Progenitor cell of endocrine pancreas (in vitro differentiated cells): ENCODE measurements around the gene EED. TPM values are rescaled to one million over a fixed set of nuclear protein-coding genes. Genes with fewer than 3 reads are reported as not detected.

Source experiments
- DNase-seq: peaks from one replicate; pipeline ENCODE4 v3.0.0; 2021; ENCODE audit warnings: low spot score; ENCODE audit not compliant: unreplicated experiment
- H3K27ac Mint-ChIP-seq: 2 replicates; pipeline ENCODE4 v1.8.0; 2021; ENCODE audit warnings: mild to moderate bottlenecking, moderate library complexity, mixed read lengths
- H3K27me3 Mint-ChIP-seq: 2 replicates; pipeline ENCODE4 v1.8.0; 2021; ENCODE audit warnings: mixed read lengths
- H3K36me3 Mint-ChIP-seq: 2 replicates; pipeline ENCODE4 v1.8.0; 2022; ENCODE audit warnings: mixed read lengths; ENCODE audit not compliant: insufficient read depth
- H3K4me1 Mint-ChIP-seq: 2 replicates; pipeline ENCODE4 v1.8.0; 2021; ENCODE audit warnings: low read depth, mixed read lengths
- H3K4me3 Mint-ChIP-seq: 2 replicates; pipeline ENCODE4 v1.8.0; 2021; ENCODE audit warnings: low read depth, mild to moderate bottlenecking, moderate library complexity, mixed read lengths
- H3K9me3 Mint-ChIP-seq: 2 replicates; pipeline ENCODE4 v1.8.0; 2021; ENCODE audit warnings: low read depth, mixed read lengths
- CTCF ChIP-seq: fragments of 200-600 bp; sonication (generic); IDR thresholded peaks from one replicate; pipeline ENCODE4 v1.5.0; 2021; ENCODE audit warnings: antibody characterized with exemption, mild to moderate bottlenecking; ENCODE audit not compliant: unreplicated experiment
- total RNA-seq: library from RNA; stranded (reverse); gene quantifications from 2 replicates; pipeline ENCODE4 v1.2.1, GENCODE V29; 2021

Gene EED
- total RNA-seq, 1 donor from 2014 or later: 34.6 TPM

- H3K27me3 Mint-ChIP-seq: no peaks in the 10 kb centered on the region
- no peak overlapping the region for H3K27ac Mint-ChIP-seq
- no peak for DNase-seq
- H3K4me1 Mint-ChIP-seq: peaks cover 22% of the 10 kb centered on the region
- H3K9me3 Mint-ChIP-seq: peaks cover 6% of the 10 kb centered on the region
- peaks cover 1% of the 10 kb centered on the region for H3K36me3 Mint-ChIP-seq
- H3K4me3 Mint-ChIP-seq: no peak overlapping the region
- no peak for TF ChIP-seq CTCF
These were observed 33.7 kb upstream of the EED start for GRCh38 chr11:86210898-86211297.

- peaks cover 22% of the 10 kb centered on the region for H3K4me1 Mint-ChIP-seq
These were observed 32.9 kb upstream of the EED start for GRCh38 chr11:86211619-86212018.

GRCh38 chr11:86212019-86212611, 32.4 kb upstream of the EED start:
- no peak for DNase-seq
- Mint-ChIP-seq H3K4me3 (no peak overlapping the region), H3K4me1 (peaks cover 22% of the 10 kb centered on the region), H3K27ac (no peak overlapping the region), H3K27me3 (no peaks in the 10 kb centered on the region), H3K9me3 (peaks cover 4% of the 10 kb centered on the region), H3K36me3 (no peaks in the 10 kb centered on the region)
- TF ChIP-seq CTCF: no peak

More at GRCh38 chr11:86211619-86212018, 32.9 kb upstream of the EED start:
- H3K27ac Mint-ChIP-seq: no peak overlapping the region
- peaks cover 6% of the 10 kb centered on the region for H3K9me3 Mint-ChIP-seq
- no peak for TF ChIP-seq CTCF
- H3K36me3 Mint-ChIP-seq: no peaks in the 10 kb centered on the region
- H3K4me3 Mint-ChIP-seq: no peak overlapping the region
- no peak for DNase-seq
- no peaks in the 10 kb centered on the region for H3K27me3 Mint-ChIP-seq

- no peaks in the 10 kb centered on the region for H3K36me3 Mint-ChIP-seq
- peaks cover 11% of the 10 kb centered on the region for H3K4me1 Mint-ChIP-seq
- no peak for DNase-seq
- no peak overlapping the region for H3K27ac Mint-ChIP-seq
- peaks cover 8% of the 10 kb centered on the region for H3K27me3 Mint-ChIP-seq
- H3K4me3 Mint-ChIP-seq: no peak overlapping the region
- no peaks in the 10 kb centered on the region for H3K9me3 Mint-ChIP-seq
- no peak for TF ChIP-seq CTCF
These were observed 29.8 kb upstream of the EED start for GRCh38 chr11:86214710-86215109.

GRCh38 chr11:86218125-86219084, 26.1 kb upstream of the EED start:
- Mint-ChIP-seq H3K4me3 (no peak overlapping the region), H3K36me3 (no peaks in the 10 kb centered on the region), H3K4me1 (no peaks in the 10 kb centered on the region), H3K27me3 (peaks cover 17% of the 10 kb centered on the region), H3K27ac (no peak overlapping the region), H3K9me3 (no peaks in the 10 kb centered on the region)
- peak; percentile 18 for DNase-seq
- peak; percentile 79 for TF ChIP-seq CTCF
